NCI-H748 (cell line): ENCODE measurements around the gene PROSER2.
"Not testable (repeated sequence)": the region's sequence is repeated elsewhere in the genome, so short reads cannot be mapped to it uniquely, and the experiment has no call there.

ENCODE experiments used
- DNase-seq: peaks from one replicate; lab custom pipeline; 2025; ENCODE audit not compliant: unreplicated experiment; lab: John Stamatoyannopoulos, UW

Gene PROSER2

GRCh38 chr10:11832042-11832441 is 8.9 kb downstream of the PROSER2 start:
- no peak for DNase-seq

GRCh38 chr10:11835061-11835460 is 11.9 kb downstream of the PROSER2 start:
- no peak for DNase-seq

GRCh38 chr10:11835704-11836103 is 12.5 kb downstream of the PROSER2 start:
- no peak for DNase-seq

- DNase-seq, result no peak
These were observed 14.4 kb downstream of the PROSER2 start for GRCh38 chr10:11837372-11838161.

- DNase-seq, result no peak
These were observed 15.2 kb downstream of the PROSER2 start for GRCh38 chr10:11838298-11838852.

- no peak for DNase-seq
These were observed 18.2 kb downstream of the PROSER2 start for GRCh38 chr10:11841375-11841774.

- DNase-seq, result no peak
These were observed 19.3 kb downstream of the PROSER2 start for GRCh38 chr10:11842411-11842810.

- DNase-seq, result no peak
These were observed 22.0 kb downstream of the PROSER2 start for GRCh38 chr10:11845113-11845512.

- DNase-seq, result no peak
These were observed 23.4 kb downstream of the PROSER2 start for GRCh38 chr10:11846542-11846941.

GRCh38 chr10:11849277-11849676 is 26.1 kb downstream of the PROSER2 start:
- DNase-seq, result no peak

GRCh38 chr10:11849911-11850310 is 26.8 kb downstream of the PROSER2 start:
- no peak for DNase-seq

- DNase-seq, result no peak
These were observed 28.8 kb downstream of the PROSER2 start for GRCh38 chr10:11851910-11852309.

GRCh38 chr10:11852637-11853036 is 29.5 kb downstream of the PROSER2 start:
- DNase-seq, result not testable (repeated sequence)

GRCh38 chr10:11853468-11853867 is 30.3 kb downstream of the PROSER2 start:
- no peak for DNase-seq

GRCh38 chr10:11854301-11854700 is 31.1 kb downstream of the PROSER2 start:
- no peak for DNase-seq

- DNase-seq, result no peak
These were observed 32.9 kb downstream of the PROSER2 start for GRCh38 chr10:11856089-11856488.

GRCh38 chr10:11856678-11857077 is 33.5 kb downstream of the PROSER2 start:
- DNase-seq, result no peak

GRCh38 chr10:11858093-11858492 is 34.9 kb downstream of the PROSER2 start:
- DNase-seq, result no peak

- no peak for DNase-seq
These were observed 38.2 kb downstream of the PROSER2 start for GRCh38 chr10:11861341-11861740.

GRCh38 chr10:11861811-11862428 is 38.8 kb downstream of the PROSER2 start:
- DNase-seq, result no peak

- peak; percentile 8 for DNase-seq
These were observed 40.4 kb downstream of the PROSER2 start for GRCh38 chr10:11863353-11864109.

GRCh38 chr10:11864727-11865126 is 41.6 kb downstream of the PROSER2 start:
- DNase-seq, result no peak
